Esophagus muscularis mucosa (tissue), 3 donors: Measurements from ENCODE around the gene CHRND.

Source experiments
- POLR2A ChIP-seq: fragments of 450-650 bp; IDR thresholded peaks from one replicate; pipeline ENCODE4 v1.6.1; 2017; ENCODE audit warnings: antibody characterized with exemption, moderate library complexity, mild to moderate bottlenecking, low read depth
- POLR2AphosphoS5 ChIP-seq, 2 donors: sonication (generic); formaldehyde crosslinking; IDR thresholded peaks; one replicate each; pipeline ENCODE4 v1.6.1; 2017; ENCODE audit warnings: antibody characterized with exemption in 2 of 2
- TF ChIP-seq, protein P1 (sequence below), 3 experiments: fragments of 200-600 bp in 2 of 3; fragments of 450-650 bp in 1 of 3; sonication (generic) in 2 of 3; IDR thresholded peaks; one replicate each; pipeline ENCODE4 v1.5.1; 2017 to 2019; ENCODE audit warnings: antibody characterized with exemption in 3 of 3, mild to moderate bottlenecking in 2 of 3, moderate library complexity in 1 of 3

DNA sequence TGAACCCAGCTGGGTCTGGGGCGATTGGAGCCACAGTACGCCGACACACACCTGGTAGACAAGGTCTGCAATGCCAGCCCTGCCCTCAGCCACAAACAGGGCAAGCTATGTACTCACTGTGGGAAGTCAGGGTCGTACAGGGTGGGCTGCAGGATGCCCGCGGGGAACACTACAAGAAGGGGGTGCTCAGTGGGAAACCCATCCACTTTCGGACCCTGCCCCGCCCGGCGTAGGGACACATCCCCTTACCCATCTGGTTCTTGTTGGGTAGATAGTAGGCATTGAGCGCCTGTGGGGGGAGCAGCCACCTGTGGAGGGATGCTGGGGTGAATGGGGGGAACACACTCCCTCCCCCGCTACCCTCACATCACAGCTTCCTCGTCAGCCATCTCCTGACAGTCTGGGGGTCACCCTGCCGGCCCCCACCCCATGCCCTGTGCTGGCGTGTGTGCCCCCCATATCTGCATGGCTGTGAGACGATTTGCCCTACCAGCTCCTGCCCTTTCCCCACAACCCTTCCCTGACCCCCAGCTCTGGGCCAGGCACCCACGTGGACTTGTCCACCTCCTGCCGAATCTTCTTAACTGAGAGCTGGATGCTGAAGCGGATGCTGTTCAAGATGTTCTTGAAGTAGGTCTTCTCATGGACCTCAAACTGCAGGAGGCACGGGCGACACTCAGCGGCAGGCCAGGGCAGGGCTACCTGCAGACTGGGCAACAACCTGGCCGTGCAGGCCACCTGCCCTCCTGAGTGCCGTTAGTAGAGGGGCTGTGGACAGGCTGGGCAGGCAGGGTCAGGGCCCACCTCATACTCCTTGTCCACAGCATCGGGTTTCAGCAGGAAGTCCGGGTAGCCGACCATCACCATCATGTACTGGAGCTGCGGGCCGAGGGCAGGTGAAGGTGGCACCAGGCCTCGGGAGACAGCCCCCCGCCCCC, 43.4 kb upstream of the CHRND start:
- TF ChIP-seq POLR2AphosphoS5 (IDR thresholded peaks at IDR 0.05) (no peak), POLR2A (no peak)
- TF ChIP-seq, protein P1, sequence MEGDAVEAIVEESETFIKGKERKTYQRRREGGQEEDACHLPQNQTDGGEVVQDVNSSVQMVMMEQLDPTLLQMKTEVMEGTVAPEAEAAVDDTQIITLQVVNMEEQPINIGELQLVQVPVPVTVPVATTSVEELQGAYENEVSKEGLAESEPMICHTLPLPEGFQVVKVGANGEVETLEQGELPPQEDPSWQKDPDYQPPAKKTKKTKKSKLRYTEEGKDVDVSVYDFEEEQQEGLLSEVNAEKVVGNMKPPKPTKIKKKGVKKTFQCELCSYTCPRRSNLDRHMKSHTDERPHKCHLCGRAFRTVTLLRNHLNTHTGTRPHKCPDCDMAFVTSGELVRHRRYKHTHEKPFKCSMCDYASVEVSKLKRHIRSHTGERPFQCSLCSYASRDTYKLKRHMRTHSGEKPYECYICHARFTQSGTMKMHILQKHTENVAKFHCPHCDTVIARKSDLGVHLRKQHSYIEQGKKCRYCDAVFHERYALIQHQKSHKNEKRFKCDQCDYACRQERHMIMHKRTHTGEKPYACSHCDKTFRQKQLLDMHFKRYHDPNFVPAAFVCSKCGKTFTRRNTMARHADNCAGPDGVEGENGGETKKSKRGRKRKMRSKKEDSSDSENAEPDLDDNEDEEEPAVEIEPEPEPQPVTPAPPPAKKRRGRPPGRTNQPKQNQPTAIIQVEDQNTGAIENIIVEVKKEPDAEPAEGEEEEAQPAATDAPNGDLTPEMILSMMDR (IDR thresholded peaks at IDR 0.05), result no peak
